Umbilical cord (tissue), 2 donors: Measurements from ENCODE around the gene SYT17. TPM values are rescaled to one million over a fixed set of nuclear protein-coding genes. Genes with fewer than 3 reads are reported as not detected.

Source experiments
- DNase-seq: peaks from one replicate; pipeline ENCODE4 v3.0.0-alpha.2; 2015; ENCODE audit warnings: low spot score
- total RNA-seq: library from RNA; depleted of rRNA; stranded (reverse); fragments of >200 nt; gene quantifications from one replicate; pipeline ENCODE4 v1.2.3, GENCODE V29; 2014; ENCODE audit warnings: low replicate concordance; ENCODE audit not compliant: insufficient read depth

The SYT17 gene
- total RNA-seq, 1 donor from 2014 or later = 9.4 TPM

DNA sequence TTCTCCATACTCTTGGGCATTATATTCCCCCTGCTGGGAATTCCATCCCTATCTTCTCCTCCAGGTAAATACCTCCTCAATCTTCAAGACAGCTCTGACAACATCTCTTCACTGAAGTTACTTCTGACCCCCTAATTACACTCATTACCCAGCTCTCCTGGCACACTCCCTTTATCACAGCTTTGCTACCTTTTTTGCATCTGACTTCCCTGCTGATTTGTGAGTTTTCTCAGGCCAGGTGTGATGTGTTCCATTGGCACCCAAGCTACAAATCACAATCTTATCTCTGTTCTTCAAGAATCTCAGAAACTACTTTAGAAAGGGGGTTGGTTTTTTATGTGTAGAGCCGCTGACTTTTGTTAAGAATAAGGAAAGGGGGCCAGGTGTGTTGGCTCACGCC is 131.5 kb downstream of the SYT17 start:
- DNase-seq = no peak

- no peak for DNase-seq
Measured at GRCh38 chr16:19301931-19302330, 133.9 kb downstream of the SYT17 start.

DNA sequence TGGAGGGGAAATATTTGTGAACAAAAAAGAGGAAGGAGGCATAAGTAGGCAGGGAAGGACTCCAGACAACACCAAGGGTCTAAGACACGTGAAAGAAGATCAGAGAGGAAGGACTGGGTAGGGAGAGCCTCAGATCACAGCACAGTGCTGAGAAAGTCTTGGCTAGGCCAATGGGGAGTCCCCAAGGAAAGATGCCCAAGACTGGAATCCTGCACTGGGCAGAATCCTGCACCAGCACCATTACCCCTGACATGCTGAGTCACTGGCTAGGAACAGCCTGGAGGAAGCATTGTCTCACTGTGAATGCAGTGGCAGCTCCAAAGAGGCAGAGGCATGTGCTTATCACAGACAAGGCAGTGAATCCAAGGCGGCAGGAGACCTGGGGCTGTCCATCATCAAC is 136.7 kb downstream of the SYT17 start:
- peak; percentile 3 for DNase-seq

- no peak for DNase-seq
Measured at GRCh38 chr16:19305443-19305842, 137.4 kb downstream of the SYT17 start.

DNA sequence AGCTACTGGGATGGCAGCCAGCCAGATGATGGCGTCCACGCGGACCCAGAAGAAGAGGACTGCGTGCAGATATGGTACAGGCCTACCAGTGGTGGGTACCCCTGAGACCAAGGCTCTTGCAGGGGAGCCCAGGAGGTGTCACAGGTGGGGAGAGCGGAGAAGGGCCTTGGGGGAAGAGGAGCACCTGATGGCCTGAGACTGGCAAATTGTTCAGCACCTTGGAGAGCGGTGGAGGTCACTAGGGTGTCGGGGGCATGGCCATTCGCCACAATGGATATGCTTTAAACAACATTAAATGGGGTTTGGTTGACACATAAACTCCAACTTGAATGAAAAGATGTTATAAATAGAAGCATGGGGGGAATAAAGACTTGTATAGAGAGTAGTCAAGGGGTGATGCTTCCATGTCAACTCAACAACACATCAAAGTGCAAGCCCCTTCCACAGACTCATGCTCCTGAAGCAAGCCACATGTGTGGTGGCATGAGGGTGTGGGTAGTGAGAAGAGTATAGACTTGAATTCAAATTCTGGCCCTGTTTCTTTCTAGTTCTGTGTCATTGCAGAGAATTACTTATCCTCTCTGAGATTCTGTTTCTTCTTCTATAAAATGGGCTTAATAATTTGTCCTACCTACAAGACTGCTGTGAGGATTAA is 139.7 kb downstream of the SYT17 start:
- DNase-seq = no peak

DNA sequence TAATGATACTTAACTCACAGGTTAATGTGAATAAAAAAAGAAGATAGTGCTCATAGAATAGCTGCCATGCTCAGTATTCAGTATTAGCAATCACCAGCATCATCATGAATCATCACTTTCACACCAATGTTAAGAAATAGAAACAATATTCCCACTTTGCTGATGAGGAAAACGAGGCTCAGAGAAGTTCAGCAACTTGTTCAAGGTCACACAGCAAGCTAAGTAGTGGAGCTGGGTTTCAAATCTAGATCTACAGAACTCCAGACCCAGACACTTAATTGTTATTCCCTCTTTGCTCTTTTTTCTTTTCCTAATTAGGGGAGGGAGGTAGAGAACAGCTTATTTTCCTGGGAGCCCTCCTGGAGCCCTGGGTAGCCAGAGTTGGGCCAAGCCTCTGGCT is 140.4 kb downstream of the SYT17 start:
- DNase-seq = no peak

DNA sequence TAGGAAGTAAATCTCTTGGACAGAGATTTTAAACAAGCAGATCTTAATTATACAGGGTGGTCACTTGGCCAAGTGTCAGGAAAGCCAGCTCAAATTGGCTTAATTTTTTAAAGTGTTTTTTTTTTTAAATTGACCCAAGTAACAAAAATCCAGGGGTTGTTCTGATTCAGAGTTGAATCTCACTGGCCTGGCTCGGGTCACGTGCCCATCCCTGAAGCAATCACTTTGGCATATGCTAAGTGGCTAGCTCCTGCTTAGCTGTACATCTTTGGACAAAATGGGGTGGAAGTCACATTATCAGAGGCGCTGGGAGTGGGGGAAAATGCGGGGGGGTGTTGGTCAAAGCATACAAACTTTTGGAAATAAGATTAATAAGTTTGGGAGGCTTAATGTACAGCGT is 141.1 kb downstream of the SYT17 start:
- no peak for DNase-seq

DNA sequence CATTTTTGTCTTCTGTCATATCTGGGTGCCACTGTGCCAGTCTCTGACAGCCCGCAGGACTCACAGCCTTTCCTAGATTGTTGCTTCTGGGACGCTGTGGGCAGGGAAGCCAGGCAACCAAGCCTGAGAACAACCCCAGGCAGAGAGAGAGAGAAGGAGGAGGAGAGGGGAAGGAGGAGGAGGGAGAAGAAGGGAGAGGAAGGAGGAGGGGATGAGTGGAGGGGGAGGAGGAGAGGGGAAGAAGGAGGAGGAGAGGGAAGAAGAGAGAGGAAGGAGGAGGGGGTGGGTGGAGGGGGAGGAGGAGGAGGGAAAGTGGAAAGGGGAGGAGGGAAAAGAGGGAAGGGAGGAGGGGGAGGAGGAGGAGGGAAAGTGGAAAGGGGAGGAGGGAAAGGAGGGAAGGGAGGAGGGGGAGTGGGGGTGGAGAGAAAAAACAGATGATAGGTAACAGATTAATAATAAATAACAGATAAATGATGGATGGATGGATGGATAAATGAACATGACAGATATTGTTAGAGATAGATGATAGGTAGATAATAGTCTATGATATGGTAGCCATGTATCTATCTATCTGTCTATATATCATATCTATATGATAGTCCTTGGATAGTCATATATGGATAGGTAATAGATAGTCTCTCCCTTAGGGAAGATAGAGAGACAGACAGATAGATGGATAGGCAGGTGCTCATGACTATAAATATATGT is 146.8 kb downstream of the SYT17 start:
- DNase-seq = no peak

DNA sequence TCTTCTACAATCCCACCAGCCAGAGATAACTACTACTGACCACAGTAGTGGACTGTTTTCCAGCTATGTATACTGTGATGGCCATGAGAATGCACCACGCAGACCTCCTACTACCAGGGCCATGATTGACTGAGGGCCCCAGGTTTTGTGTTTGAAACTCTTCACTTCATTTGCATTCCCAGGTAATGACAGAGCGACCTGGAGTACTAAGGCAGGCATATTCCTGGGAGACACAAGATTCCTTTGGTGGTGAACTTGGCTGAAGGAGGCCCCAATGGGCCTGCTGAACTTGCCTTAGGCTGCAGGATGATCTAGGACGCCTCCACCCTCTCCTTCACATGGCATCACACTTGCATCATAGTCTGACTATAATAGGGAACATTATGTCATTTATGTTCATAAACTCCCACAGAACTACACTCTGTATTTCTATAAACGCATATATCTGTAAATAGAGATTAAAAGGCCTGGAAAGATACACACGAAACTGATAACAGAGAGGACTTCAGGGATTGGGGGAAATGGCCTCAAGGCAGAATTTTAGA is 147.9 kb downstream of the SYT17 start:
- no peak for DNase-seq

GRCh38 chr16:19316846-19317245 is 148.8 kb downstream of the SYT17 start:
- no peak for DNase-seq

Other genes starting within 250 kb of the SYT17 start
- gene SMG1, start 241.8 kb upstream of the SYT17 start, total RNA-seq = 92.7 TPM
- 1.9 TPM for gene TMC7, start 184.3 kb upstream of the SYT17 start, total RNA-seq
- 33.9 TPM for gene COQ7, start 100.6 kb upstream of the SYT17 start, total RNA-seq
- gene ITPRIPL2, start 54.3 kb upstream of the SYT17 start, total RNA-seq = 47.4 TPM
- gene CLEC19A, start 117.5 kb downstream of the SYT17 start, total RNA-seq = 2.9 TPM
- 0.96 TPM for gene TMC5, start 249.6 kb downstream of the SYT17 start, total RNA-seq